Measurements from ENCODE around the gene MDGA2. TPM values are rescaled to one million over a fixed set of nuclear protein-coding genes. Genes with fewer than 3 reads are reported as not detected.
"Not testable (repeated sequence)": the region's sequence is repeated elsewhere in the genome, so short reads cannot be mapped to it uniquely, and the experiment has no call there.

The MDGA2 gene
- total and polyA plus RNA-seq, 2 donors (not counting 1 experiment from before 2014, with no cell fraction given) = not detected

- no peak overlapping the region for H3K4me2 ChIP-seq (ENCODE audit: extremely low read depth, insufficient read depth, low read length)
- H2AFZ ChIP-seq (ENCODE audit: low read length) = no peak overlapping the region
- H4K20me1 ChIP-seq (ENCODE audit: control insufficient read depth, extremely low read depth, insufficient read depth, low read length) = no peaks in the 10 kb centered on the region
- H3K36me3 ChIP-seq (ENCODE audit: control insufficient read depth, insufficient read depth, low read length) = no peaks in the 10 kb centered on the region
- H3K9ac ChIP-seq (ENCODE audit: insufficient read depth, low read length) = no peak overlapping the region
- H3K4me1 ChIP-seq (ENCODE audit: control insufficient read depth, extremely low read depth, insufficient read depth, low read length) = no peaks in the 10 kb centered on the region
- no peaks in the 10 kb centered on the region for H3K79me2 ChIP-seq (ENCODE audit: control insufficient read depth, insufficient read depth, low read length)
- no peaks in the 10 kb centered on the region for H3K27me3 ChIP-seq (ENCODE audit: control insufficient read depth, insufficient read depth, low read length)
- TF ChIP-seq CTCF (conservative IDR thresholded peaks at IDR 0.05 in 1 of 2, IDR thresholded peaks at IDR 0.05 in 1 of 2; ENCODE audit: low read depth in 1 of 2, low read length in 2 of 2) = no peak
- no peak for TF ChIP-seq EZH2 (IDR thresholded peaks at IDR 0.05; ENCODE audit: low read length, missing control alignments)
- H3K9me3 ChIP-seq (ENCODE audit: control insufficient read depth, insufficient read depth, low read depth, low read length) = no peaks in the 10 kb centered on the region
- no peak overlapping the region for H3K27ac ChIP-seq (ENCODE audit: insufficient read depth, low read length)
- DNase-seq (ENCODE audit: low read depth in 2 of 2) = no peak
- no peak overlapping the region for H3K4me3 ChIP-seq (replicated peaks in 1 of 4; ENCODE audit: control extremely low read depth in 1 of 4, insufficient read depth in 1 of 4, low read depth in 3 of 4, low read length in 4 of 4)
These were observed 474.7 kb downstream of the MDGA2 start for GRCh38 chr14:47200740-47201139.

- H2AFZ ChIP-seq (ENCODE audit: low read length) = no peak overlapping the region
- no peaks in the 10 kb centered on the region for H4K20me1 ChIP-seq (ENCODE audit: control insufficient read depth, extremely low read depth, insufficient read depth, low read length)
- H3K4me1 ChIP-seq (ENCODE audit: control insufficient read depth, extremely low read depth, insufficient read depth, low read length) = no peaks in the 10 kb centered on the region
These were observed 479.8 kb downstream of the MDGA2 start for GRCh38 chr14:47195582-47195981.

GRCh38 chr14:47194055-47194454 is 481.4 kb downstream of the MDGA2 start:
- no peaks in the 10 kb centered on the region for H3K9me3 ChIP-seq (ENCODE audit: control insufficient read depth, insufficient read depth, low read depth, low read length)
- no peak overlapping the region for H3K27ac ChIP-seq (ENCODE audit: insufficient read depth, low read length)
- no peak for TF ChIP-seq EZH2 (IDR thresholded peaks at IDR 0.05; ENCODE audit: low read length, missing control alignments)
- TF ChIP-seq CTCF (conservative IDR thresholded peaks at IDR 0.05 in 1 of 2, IDR thresholded peaks at IDR 0.05 in 1 of 2; ENCODE audit: low read depth in 1 of 2, low read length in 2 of 2) = no peak
- no peak overlapping the region for H3K4me3 ChIP-seq (replicated peaks in 1 of 4; ENCODE audit: control extremely low read depth in 1 of 4, insufficient read depth in 1 of 4, low read depth in 3 of 4, low read length in 4 of 4)
- no peaks in the 10 kb centered on the region for H3K27me3 ChIP-seq (ENCODE audit: control insufficient read depth, insufficient read depth, low read length)
- peak in 1 of 2 donors; percentile 70 for DNase-seq (ENCODE audit: low read depth in 2 of 2)
- no peak overlapping the region for H3K4me2 ChIP-seq (ENCODE audit: extremely low read depth, insufficient read depth, low read length)
- no peaks in the 10 kb centered on the region for H3K36me3 ChIP-seq (ENCODE audit: control insufficient read depth, insufficient read depth, low read length)
- no peak overlapping the region for H3K9ac ChIP-seq (ENCODE audit: insufficient read depth, low read length)
- no peaks in the 10 kb centered on the region for H3K4me1 ChIP-seq (ENCODE audit: control insufficient read depth, extremely low read depth, insufficient read depth, low read length)
- H3K79me2 ChIP-seq (ENCODE audit: control insufficient read depth, insufficient read depth, low read length) = no peaks in the 10 kb centered on the region
- H4K20me1 ChIP-seq (ENCODE audit: control insufficient read depth, extremely low read depth, insufficient read depth, low read length) = no peaks in the 10 kb centered on the region
- H2AFZ ChIP-seq (ENCODE audit: low read length) = no peak overlapping the region

More at GRCh38 chr14:47195582-47195981, 479.8 kb downstream of the MDGA2 start:
- H3K4me3 ChIP-seq (replicated peaks in 1 of 4; ENCODE audit: control extremely low read depth in 1 of 4, insufficient read depth in 1 of 4, low read depth in 3 of 4, low read length in 4 of 4) = no peak overlapping the region
- no peak overlapping the region for H3K9ac ChIP-seq (ENCODE audit: insufficient read depth, low read length)
- no peaks in the 10 kb centered on the region for H3K9me3 ChIP-seq (ENCODE audit: control insufficient read depth, insufficient read depth, low read depth, low read length)
- no peak for DNase-seq (ENCODE audit: low read depth in 2 of 2)
- no peaks in the 10 kb centered on the region for H3K36me3 ChIP-seq (ENCODE audit: control insufficient read depth, insufficient read depth, low read length)
- H3K27ac ChIP-seq (ENCODE audit: insufficient read depth, low read length) = no peak overlapping the region
- TF ChIP-seq EZH2 (IDR thresholded peaks at IDR 0.05; ENCODE audit: low read length, missing control alignments) (no peak), CTCF (conservative IDR thresholded peaks at IDR 0.05 in 1 of 2, IDR thresholded peaks at IDR 0.05 in 1 of 2; ENCODE audit: low read depth in 1 of 2, low read length in 2 of 2) (no peak)
- H3K79me2 ChIP-seq (ENCODE audit: control insufficient read depth, insufficient read depth, low read length) = no peaks in the 10 kb centered on the region
- no peak overlapping the region for H3K4me2 ChIP-seq (ENCODE audit: extremely low read depth, insufficient read depth, low read length)
- no peaks in the 10 kb centered on the region for H3K27me3 ChIP-seq (ENCODE audit: control insufficient read depth, insufficient read depth, low read length)

- H2AFZ ChIP-seq (ENCODE audit: low read length); H3K27me3 ChIP-seq (ENCODE audit: control insufficient read depth, insufficient read depth, low read length); H3K79me2 ChIP-seq (ENCODE audit: control insufficient read depth, insufficient read depth, low read length); H3K27ac ChIP-seq (ENCODE audit: insufficient read depth, low read length); H3K4me1 ChIP-seq (ENCODE audit: control insufficient read depth, extremely low read depth, insufficient read depth, low read length); H3K4me3 ChIP-seq (replicated peaks in 1 of 4; ENCODE audit: control extremely low read depth in 1 of 4, insufficient read depth in 1 of 4, low read depth in 3 of 4, low read length in 4 of 4); H3K36me3 ChIP-seq (ENCODE audit: control insufficient read depth, insufficient read depth, low read length); H3K4me2 ChIP-seq (ENCODE audit: extremely low read depth, insufficient read depth, low read length); H4K20me1 ChIP-seq (ENCODE audit: control insufficient read depth, extremely low read depth, insufficient read depth, low read length); H3K9ac ChIP-seq (ENCODE audit: insufficient read depth, low read length); H3K9me3 ChIP-seq (ENCODE audit: control insufficient read depth, insufficient read depth, low read depth, low read length): not testable (repeated sequence)
- peak in 1 of 2 donors; percentile 44 for DNase-seq (ENCODE audit: low read depth in 2 of 2)
These were observed 483.2 kb downstream of the MDGA2 start for GRCh38 chr14:47192203-47192602.
